ENCODE results near the gene INPP4B. TPM values are rescaled to one million over a fixed set of nuclear protein-coding genes. Genes with fewer than 3 reads are reported as not detected.
A peak's percentile ranks its signal among the peaks of the same experiment; 100 is the strongest.

Gene INPP4B
- total RNA-seq, 1 experiment from 2014 or later, result 14.3 TPM

DNA sequence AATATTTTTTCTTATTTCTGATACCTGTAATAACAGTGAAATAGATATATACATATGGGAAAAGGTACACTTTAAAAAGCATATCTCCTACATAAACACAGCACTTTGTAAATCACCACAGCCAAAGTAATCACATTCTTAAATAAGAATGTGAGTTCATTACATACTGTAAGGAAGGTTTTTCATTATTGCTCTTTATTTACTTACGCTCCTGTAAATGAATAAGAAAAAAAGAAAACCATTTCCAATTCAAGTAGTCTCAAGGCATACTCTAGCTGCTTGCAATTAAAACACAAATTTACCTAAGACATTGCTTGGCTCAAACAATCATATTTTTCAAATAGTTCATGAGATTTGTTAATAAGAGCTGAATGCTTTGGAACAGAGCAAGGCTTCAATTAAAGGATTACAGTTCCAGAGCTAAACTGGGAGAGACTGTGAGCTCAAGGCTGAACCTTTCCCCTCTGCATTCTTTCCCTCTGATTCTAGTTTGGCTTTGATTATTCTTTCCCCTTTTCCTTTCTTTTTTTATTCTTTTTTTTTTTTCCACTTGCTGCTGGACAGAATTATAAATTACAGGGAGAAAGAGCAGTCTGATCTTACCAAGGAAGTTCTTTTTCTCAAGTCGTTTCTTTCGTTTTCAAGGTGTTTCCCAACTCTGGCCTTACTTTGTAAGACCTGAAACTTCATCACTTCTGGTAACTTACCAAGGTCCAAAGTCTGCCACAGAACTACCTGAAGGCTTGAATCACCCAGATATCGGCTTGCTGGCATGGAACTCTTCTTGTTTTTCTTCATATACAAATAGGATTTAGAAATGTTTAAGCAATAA lies 278.3 kb downstream of the INPP4B start:
- H3K9ac ChIP-seq (ENCODE audit: low read length), result 0 out of 2 replicates have a peak overlapping the region, but pooled peaks have one; percentile 8
- CTCF ChIA-PET, result interaction anchor here (1.2 kb wide), 1 partner anchor 13 kb away, joined by 3 read pairs; no protein-coding TSS in a partner anchor
- H3K9me2 ChIP-seq (ENCODE audit: insufficient read depth), result no peaks in the 10 kb centered on the region
- ATAC-seq, result peak; percentile 35
- TF ChIP-seq SIN3A (IDR thresholded peaks at IDR 0.05; ENCODE audit: low read depth) (no peak), JUND (IDR thresholded peaks at IDR 0.05) (0 out of 2 replicates have a peak, but pooled peaks have one; percentile 17), SRF (IDR thresholded peaks at IDR 0.05; ENCODE audit: low read depth) (no peak), ZFX (IDR thresholded peaks at IDR 0.05) (no peak), EZH2 (IDR thresholded peaks at IDR 0.05) (no peak)
- TF ChIP-seq, protein P1, sequence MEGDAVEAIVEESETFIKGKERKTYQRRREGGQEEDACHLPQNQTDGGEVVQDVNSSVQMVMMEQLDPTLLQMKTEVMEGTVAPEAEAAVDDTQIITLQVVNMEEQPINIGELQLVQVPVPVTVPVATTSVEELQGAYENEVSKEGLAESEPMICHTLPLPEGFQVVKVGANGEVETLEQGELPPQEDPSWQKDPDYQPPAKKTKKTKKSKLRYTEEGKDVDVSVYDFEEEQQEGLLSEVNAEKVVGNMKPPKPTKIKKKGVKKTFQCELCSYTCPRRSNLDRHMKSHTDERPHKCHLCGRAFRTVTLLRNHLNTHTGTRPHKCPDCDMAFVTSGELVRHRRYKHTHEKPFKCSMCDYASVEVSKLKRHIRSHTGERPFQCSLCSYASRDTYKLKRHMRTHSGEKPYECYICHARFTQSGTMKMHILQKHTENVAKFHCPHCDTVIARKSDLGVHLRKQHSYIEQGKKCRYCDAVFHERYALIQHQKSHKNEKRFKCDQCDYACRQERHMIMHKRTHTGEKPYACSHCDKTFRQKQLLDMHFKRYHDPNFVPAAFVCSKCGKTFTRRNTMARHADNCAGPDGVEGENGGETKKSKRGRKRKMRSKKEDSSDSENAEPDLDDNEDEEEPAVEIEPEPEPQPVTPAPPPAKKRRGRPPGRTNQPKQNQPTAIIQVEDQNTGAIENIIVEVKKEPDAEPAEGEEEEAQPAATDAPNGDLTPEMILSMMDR (IDR thresholded peaks at IDR 0.05 in 2 of 3, conservative IDR thresholded peaks at IDR 0.05 in 1 of 3; ENCODE audit: borderline replicate concordance in 1 of 3, insufficient read depth in 1 of 3, low read depth in 2 of 3, low read length in 2 of 3), result peak in 1 of 3 experiments; percentile 1; a peak in 1 of 6 replicates
- TF ChIP-seq, protein P2, sequence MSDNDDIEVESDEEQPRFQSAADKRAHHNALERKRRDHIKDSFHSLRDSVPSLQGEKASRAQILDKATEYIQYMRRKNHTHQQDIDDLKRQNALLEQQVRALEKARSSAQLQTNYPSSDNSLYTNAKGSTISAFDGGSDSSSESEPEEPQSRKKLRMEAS (IDR thresholded peaks at IDR 0.05), result no peak
- H3K36me3 ChIP-seq (ENCODE audit: control insufficient read depth in 1 of 2, insufficient read depth in 2 of 2, low read length in 2 of 2), result no peaks in the 10 kb centered on the region
- BruUV-seq (replicated peaks), result no TSS peak
- POLR2A ChIA-PET, result no interaction called here
- intact Hi-C loops (cut with micrococcal nuclease), result loop anchor here (5.0 to 10.0 kb wide), 2 partner anchors 216 to 443 kb away; no protein-coding TSS in a partner anchor
- no peaks in the 10 kb centered on the region for H4K20me1 ChIP-seq (ENCODE audit: insufficient read depth)
- no peaks in the 10 kb centered on the region for H3K9me3 ChIP-seq (ENCODE audit: control insufficient read depth in 1 of 2, insufficient read depth in 1 of 2, low read depth in 1 of 2, low read length in 2 of 2)
- RAD21 ChIA-PET (ENCODE audit: low non-redundant PET in 1 of 2, low total read pairs in 2 of 2, uncharacterized antibody in 2 of 2, unreplicated experiment in 2 of 2), result interaction anchor here in 1 of 2 experiments (1.6 kb wide), 1 partner anchor 152 kb away, joined by 6 read pairs; no protein-coding TSS in a partner anchor
- H3K4me3 ChIP-seq (replicated peaks in 1 of 2; ENCODE audit: low read depth in 1 of 2, low read length in 2 of 2), result 0 out of 4 replicates have a peak overlapping the region, but pooled peaks of 1 of the 2 experiments have one; percentile 4
- DNase-seq (ENCODE audit: low read depth, low spot score), result no peak
- H3K4me2 ChIP-seq (ENCODE audit: low read length), result peak overlapping the region; percentile 56
- H2AFZ ChIP-seq (ENCODE audit: low read depth, low read length, poor library complexity, severe bottlenecking), result peak overlapping the region; percentile 50
- no peaks in the 10 kb centered on the region for H3K79me2 ChIP-seq (ENCODE audit: insufficient read depth, low read length)
- no peaks in the 10 kb centered on the region for H3K27me3 ChIP-seq (ENCODE audit: insufficient read depth, low read length)
- H3K27ac ChIP-seq (ENCODE audit: low read depth, low read length), result peak overlapping the region; percentile 54; the same call in 1 of the 2 replicates
- H3K4me1 ChIP-seq (ENCODE audit: control insufficient read depth in 1 of 2, insufficient read depth in 2 of 2, low read length in 2 of 2), result peaks cover 13 to 32% of the 10 kb centered on the region in 2 experiments; a peak in 3 of 4 replicates
